GM04504 (cell line): ENCODE data around the gene PHAX.
"Not testable (repeated sequence)": the region's sequence is repeated elsewhere in the genome, so short reads cannot be mapped to it uniquely, and the experiment has no call there.

ENCODE experiments used
- DNase-seq: peaks from one replicate; pipeline ENCODE4 v3.0.0-alpha.2; 2012; ENCODE audit warnings: low read depth

The PHAX gene

DNA sequence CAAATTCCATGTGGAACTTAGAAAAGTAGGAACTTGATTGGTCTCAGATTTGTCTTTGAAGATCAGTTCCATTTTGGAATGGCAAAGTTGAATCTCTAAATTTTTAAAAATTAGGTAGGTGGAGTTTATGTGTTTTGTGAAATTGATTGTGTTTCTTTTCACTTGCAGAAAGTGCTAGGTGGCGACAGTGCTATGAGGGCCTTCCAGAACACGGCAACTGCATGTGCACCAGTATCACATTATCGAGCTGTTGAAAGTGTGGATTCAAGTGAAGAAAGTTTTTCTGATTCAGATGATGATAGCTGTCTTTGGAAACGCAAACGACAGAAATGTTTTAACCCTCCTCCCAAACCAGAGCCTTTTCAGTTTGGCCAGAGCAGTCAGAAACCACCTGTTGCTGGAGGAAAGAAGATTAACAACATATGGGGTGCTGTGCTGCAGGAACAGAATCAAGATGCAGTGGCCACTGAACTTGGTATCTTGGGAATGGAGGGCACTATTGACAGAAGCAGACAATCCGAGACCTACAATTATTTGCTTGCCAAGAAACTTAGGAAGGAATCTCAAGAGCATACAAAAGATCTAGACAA, 2.8 kb downstream of the PHAX start:
- DNase-seq: no peak

- no peak for DNase-seq
These were observed 4.8 kb downstream of the PHAX start for GRCh38 chr5:126605525-126605924.

DNA sequence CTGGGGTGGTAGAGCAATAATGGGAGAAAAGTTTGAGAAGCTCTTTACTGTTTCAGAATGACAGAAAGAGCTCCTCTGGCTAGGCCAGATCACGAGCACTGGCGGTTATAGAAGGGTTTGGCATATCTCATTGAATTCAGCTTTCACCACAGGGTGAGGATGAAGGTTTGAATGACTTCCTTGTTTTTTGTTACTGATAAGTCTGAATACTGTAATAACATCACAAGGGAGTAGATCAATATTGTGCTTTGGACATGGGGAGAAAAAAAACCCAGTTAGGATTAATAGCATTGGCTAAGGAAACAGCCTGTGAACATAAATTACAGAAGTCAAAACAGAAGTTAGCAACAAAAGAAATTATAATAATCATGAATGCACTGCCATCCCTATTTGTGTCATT, 9.4 kb downstream of the PHAX start:
- DNase-seq: no peak

DNA sequence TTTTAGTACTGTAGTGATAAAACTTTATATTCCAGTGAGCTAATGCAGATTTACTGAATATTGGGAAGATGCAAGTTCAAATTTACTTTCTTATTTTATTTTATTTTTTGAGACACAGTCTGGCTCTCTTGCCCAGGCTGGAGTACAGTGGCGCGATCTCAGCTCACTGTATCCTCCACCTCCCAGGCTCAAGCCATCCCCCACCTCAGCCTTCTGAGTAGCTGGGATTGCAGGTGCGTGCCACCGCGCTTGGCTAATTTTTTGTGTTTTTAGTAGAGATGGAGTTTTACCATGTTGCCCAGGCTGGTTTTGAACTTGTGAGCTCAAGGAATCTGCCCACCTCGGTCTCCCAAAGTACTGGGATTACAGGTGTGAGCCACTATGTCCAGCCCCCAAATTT, 9.9 kb downstream of the PHAX start:
- DNase-seq: no peak

DNA sequence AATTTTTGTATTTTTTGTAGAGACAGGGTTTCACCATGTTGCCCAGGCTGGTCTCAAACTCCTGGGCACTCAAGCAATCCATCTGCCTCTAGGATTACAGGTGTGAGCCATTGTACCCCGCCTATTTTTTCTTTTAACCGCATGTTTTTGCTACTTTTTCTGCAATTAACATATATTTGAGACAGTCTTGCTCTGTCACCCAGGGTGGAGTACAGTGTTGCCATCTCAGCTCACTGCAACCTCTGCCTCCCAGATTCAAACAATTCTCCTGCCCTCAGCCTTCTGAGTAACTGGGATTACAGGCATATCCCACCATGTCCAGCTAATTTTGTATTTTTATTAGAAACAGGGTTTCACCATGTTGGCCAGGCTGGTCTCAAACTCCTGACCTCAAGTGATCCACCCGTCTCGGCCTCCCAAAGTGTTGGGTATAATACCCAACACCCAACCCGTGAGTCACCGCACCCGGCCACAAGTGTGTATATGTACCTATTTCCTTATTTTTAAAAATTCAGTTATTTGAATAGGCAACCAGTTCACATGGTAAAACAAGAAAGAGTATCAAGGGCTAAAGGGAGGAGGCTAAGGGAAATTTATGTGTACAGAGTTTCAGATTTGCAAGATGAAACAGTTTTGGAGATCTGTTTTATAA, 13.3 kb downstream of the PHAX start:
- no peak for DNase-seq

DNA sequence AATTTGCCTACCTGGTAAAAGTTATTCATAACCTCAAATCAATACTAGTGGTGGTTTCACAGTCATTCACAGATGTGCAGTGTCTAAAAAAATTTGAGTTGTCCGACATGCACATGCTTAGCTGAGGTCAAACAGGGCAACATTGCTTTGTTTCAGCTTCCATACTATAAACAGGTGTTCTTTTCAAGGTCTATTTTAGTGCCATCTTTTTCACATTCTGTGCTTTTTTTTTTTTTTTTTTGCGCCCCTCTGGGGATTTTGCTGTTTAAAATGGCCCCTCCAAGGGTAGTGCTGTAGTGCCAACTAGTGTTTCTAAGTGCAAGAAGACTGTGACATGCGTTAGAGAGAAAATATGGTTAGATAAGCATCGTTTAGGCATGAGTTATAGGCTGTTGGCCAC, 14.5 kb downstream of the PHAX start:
- no peak for DNase-seq

DNA sequence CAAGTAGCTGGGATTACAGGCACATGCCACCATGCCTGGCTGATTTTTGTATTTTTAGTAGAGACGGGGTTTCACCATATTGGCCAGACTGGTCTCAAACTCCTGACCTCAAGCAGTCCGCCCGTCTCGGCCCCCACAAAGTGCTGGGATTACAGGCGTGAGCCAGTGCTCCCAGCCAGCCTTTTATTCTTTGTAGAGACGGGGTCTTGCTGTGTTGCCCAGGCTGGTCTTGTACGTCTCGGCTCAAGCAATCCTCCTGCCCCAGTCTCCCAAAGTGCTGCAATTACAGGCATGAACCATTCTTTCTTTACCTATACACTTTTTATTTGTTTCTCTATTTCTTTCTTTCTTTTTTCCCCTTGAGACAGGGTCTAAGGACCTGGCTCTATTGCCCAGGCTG, 16.9 kb downstream of the PHAX start:
- DNase-seq: not testable (repeated sequence)

GRCh38 chr5:126619781-126620180, 19.0 kb downstream of the PHAX start:
- no peak for DNase-seq

DNA sequence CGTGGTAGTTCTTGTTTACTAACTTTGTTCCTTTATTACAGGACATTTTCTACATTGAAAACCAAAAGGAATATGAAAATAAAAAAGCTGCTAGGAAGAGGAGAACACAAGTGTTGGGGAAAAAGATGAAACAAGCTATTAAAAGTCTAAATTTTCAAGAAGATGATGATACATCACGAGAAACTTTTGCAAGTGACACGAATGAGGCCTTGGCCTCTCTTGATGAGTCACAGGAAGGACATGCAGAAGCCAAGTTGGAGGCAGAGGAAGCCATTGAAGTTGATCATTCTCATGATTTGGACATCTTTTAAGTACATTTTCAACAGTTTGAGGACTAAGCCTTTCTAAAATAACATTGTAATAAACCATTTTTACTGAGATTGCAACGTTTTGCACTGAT, 23.8 kb downstream of the PHAX start:
- peak; percentile 77 for DNase-seq

DNA sequence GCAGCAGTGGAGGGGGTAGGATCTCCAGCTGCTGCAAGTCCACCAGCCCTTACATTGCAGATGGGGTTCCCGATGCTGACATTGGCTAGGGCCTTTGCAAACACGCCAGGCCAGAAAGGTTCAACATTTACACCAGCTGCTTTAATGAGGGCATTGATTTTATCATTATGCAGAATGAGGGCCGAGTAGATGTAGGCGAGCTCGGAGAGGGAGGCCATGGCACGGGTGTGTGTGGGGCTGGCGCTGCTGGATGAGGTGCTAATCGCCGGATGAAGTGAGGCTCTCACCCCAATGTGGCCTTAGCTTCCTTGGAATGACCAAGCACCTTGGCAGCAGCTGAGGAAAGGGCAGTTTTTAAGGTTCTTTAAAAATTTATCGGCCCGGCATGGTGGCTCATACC, 27.4 kb downstream of the PHAX start:
- no peak for DNase-seq

- DNase-seq: no peak
These were observed 31.2 kb downstream of the PHAX start for GRCh38 chr5:126631920-126632319.

DNA sequence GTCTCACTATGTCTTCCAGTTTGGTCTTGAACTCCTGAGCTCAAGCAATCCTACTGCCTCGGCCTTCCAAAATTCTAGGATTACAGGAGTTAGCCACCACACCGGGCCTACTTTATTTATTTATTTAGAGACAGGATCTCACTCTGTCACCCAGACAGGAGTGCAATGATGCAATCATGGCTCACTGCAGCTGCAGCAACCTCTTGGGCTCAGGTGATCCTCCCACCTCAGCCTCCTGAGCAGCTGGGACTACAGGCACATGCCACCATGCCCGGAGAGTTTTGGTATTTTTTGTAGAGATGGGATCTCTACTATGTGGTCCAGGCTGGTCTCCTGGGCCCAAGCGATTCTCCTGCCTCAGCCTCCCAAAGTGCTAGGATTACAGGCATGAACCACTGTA, 32.8 kb downstream of the PHAX start:
- DNase-seq: no peak

GRCh38 chr5:126635585-126635984, 34.8 kb downstream of the PHAX start:
- no peak for DNase-seq

- no peak for DNase-seq
These were observed 36.2 kb downstream of the PHAX start for GRCh38 chr5:126636956-126637355.

DNA sequence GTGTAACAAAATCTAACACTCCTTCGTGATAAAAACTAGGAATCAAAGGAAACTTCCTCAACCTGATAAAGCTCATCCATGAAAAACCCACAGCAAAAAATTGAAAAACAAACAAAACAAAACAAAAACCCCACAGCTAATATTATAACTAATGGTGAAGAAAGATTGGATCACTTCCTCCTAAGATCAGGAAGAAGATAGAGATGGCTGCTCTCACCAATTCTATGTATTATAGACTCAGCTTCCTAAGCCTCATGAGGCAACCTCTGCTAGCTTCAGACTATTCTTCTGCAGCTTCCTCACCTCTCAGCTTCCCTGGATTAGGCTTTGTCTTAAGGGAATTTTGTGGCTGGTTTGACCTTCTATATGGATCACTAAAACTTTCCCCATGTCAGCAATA, 40.1 kb downstream of the PHAX start:
- no peak for DNase-seq

DNA sequence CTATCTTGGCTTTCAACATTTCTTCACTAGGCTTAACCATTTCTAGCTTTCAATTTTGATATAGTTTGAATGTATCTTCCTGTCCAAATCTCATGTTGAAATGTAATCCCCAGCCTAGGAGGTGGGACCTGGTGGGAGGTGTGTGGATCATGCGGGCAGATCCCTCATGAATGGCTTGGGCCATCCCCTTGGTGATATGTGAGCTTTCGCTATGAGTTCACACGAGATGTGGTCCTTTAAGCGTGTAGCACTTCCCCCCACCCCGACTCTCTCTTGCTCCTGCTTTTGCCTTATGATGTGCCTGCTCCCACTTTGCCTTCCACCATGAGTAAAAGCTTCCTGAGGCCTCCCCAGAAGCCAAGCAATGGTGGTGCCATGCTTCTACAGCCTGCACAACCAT, 40.6 kb downstream of the PHAX start:
- no peak for DNase-seq

- DNase-seq: no peak
These were observed 44.4 kb downstream of the PHAX start for GRCh38 chr5:126645132-126645531.

GRCh38 chr5:126647071-126647470, 46.3 kb downstream of the PHAX start:
- no peak for DNase-seq

DNA sequence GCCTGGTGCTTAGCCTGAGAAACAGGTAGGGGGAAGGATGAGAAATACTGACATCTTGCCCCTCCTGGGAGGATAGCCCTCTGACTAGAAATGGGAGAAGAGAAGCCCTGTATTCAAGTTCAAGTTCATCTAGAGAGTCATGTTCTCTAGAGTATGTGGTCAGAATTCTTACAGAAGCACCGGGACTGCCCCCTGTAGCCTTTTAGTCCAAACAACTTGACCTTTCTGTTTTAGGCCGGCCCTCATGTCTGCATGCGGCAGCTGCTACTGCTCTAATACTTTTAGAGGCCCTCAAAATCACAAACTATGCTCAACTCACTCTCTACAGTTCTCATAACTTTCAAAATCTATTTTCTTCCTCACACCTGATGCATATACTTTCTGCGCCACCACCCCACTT, 47.7 kb downstream of the PHAX start:
- no peak for DNase-seq

- DNase-seq: not testable (repeated sequence)
These were observed 48.3 kb downstream of the PHAX start for GRCh38 chr5:126649057-126649456.

DNA sequence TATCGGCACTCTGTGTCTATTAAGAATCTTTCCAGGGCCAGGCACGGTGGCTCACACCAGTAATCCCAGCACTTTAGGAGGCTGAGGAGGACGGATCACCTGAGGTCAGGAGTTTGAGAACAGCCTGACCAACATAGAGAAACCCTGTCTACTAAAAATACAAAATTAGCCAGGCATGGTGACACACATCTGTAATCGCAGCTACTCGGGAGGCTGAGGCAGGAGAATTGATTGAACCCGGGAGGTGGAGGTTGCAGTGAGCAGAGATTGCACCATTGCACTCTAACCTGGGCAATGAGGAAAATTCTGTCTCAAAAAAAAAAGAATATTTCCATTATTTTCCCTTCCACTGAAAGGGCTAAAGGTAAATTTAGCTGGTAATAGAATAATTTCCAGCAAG, 49.0 kb downstream of the PHAX start:
- DNase-seq: not testable (repeated sequence)

- DNase-seq: no peak
These were observed 49.7 kb downstream of the PHAX start for GRCh38 chr5:126650463-126650862.

DNA sequence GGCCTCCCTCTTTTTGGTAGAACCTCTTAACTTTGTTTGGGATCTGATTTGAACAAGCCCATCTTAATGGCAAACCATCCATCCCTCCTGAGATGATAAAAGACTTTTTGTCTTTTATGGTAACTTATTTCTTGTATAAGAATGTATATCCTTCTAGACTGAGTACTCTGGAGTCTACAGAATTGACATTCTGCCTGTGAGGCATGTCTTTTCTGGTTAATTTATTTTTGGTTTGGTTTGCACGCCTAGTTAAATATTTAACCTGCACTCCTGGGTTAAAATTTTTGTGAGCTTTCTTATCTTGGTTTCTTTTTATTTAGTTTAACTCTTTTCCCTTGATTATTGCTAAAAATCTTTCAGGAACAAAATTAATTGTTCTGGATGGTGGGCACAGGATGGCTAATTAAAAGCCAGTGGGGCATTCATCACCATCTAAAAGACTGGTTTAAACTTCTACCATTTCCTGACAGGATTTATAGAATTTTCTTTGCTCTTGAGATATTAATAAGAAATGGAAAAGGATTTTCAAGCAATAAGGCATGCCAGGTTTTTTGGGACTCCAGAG, 50.3 kb downstream of the PHAX start:
- no peak for DNase-seq

DNA sequence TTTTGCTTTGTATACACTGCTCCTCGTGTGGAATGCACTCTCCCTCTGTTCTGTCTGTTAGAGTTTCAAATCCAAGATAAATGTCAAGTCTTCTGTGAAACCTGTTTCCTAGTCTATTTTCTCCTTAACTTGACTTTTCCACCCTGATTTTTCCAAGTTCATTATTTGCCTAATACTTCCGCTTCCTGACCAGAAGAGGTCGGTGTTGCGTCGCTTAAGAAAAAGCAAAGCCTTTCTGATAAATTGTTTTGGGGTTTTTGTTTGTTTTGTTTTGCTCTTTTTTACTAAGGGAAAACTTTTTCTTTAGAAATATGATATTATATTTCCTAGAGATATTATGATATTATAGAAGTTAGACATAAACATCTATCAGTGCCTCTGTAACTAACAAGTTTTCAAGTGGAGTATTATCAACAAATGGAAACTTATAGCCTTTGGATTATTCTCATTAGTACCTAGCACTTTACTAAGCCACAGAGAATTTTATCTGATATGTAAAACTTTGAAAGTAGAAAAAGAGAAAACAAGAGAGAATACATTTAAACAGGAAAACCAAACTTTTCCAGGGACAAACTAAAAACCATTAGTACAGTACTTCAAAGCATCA, 55.8 kb downstream of the PHAX start:
- peak; percentile 9 for DNase-seq
